ENCODE measurements around the gene KRTAP5-6.

Gene KRTAP5-6

GRCh38 chr11:1740786-1741530, 44.0 kb downstream of the KRTAP5-6 start:
- no peak for TF ChIP-seq CTCF (IDR thresholded peaks at IDR 0.05)

- no peak for TF ChIP-seq CTCF (IDR thresholded peaks at IDR 0.05)
These were observed 44.7 kb downstream of the KRTAP5-6 start for GRCh38 chr11:1741741-1742140.

GRCh38 chr11:1742371-1742770, 45.4 kb downstream of the KRTAP5-6 start:
- TF ChIP-seq CTCF (IDR thresholded peaks at IDR 0.05), result no peak

GRCh38 chr11:1742869-1743584, 46.0 kb downstream of the KRTAP5-6 start:
- no peak for TF ChIP-seq CTCF (IDR thresholded peaks at IDR 0.05)

GRCh38 chr11:1743585-1744136, 46.7 kb downstream of the KRTAP5-6 start:
- TF ChIP-seq CTCF (IDR thresholded peaks at IDR 0.05), result no peak

GRCh38 chr11:1744137-1744886, 47.3 kb downstream of the KRTAP5-6 start:
- no peak for TF ChIP-seq CTCF (IDR thresholded peaks at IDR 0.05)

- TF ChIP-seq CTCF (IDR thresholded peaks at IDR 0.05), result no peak
These were observed 48.1 kb downstream of the KRTAP5-6 start for GRCh38 chr11:1744891-1745700.

All from LNCAP (cell line).